ENCODE data around the gene FANCG. TPM values are rescaled to one million over a fixed set of nuclear protein-coding genes. Genes with fewer than 3 reads are reported as not detected.

FANCG gene
- total RNA-seq, 1 donor from 2014 or later, result 17.2 TPM

GRCh38 chr9:35078066-35078465 lies 1.7 kb downstream of the FANCG start:
- H3K4me1 ChIP-seq, result peaks cover 20% of the 10 kb centered on the region
- H3K36me3 ChIP-seq, result no peaks in the 10 kb centered on the region
- no peak for DNase-seq (ENCODE audit: extremely low spot score in 2 of 2)
- no peaks in the 10 kb centered on the region for H3K9me3 ChIP-seq
- no peak overlapping the region for H3K27ac ChIP-seq
- intact Hi-C loops (cut with DNase I), result no loop called here
- TF ChIP-seq CTCF (IDR thresholded peaks at IDR 0.05) (no peak), POLR2AphosphoS5 (IDR thresholded peaks at IDR 0.05; ENCODE audit: insufficient read depth in 1 of 2, low read depth in 1 of 2) (no peak)
- no peak overlapping the region for H3K4me3 ChIP-seq
- no peaks in the 10 kb centered on the region for H3K27me3 ChIP-seq

GRCh38 chr9:35076848-35077247 lies 2.9 kb downstream of the FANCG start:
- no peaks in the 10 kb centered on the region for H3K9me3 ChIP-seq
- no peak for DNase-seq (ENCODE audit: extremely low spot score in 2 of 2)
- no peak overlapping the region for H3K4me3 ChIP-seq
- H3K36me3 ChIP-seq, result no peaks in the 10 kb centered on the region
- TF ChIP-seq POLR2AphosphoS5 (IDR thresholded peaks at IDR 0.05; ENCODE audit: insufficient read depth in 1 of 2, low read depth in 1 of 2) (no peak), CTCF (IDR thresholded peaks at IDR 0.05) (no peak), POLR2A (IDR thresholded peaks at IDR 0.05) (no peak)
- intact Hi-C loops (cut with DNase I), result no loop called here
- H3K27me3 ChIP-seq, result no peaks in the 10 kb centered on the region
- H3K27ac ChIP-seq, result no peak overlapping the region
- peaks cover 24% of the 10 kb centered on the region for H3K4me1 ChIP-seq

GRCh38 chr9:35075358-35075757 lies 4.4 kb downstream of the FANCG start:
- no peak for TF ChIP-seq CTCF (IDR thresholded peaks at IDR 0.05)
- no peak for TF ChIP-seq POLR2A (IDR thresholded peaks at IDR 0.05)
- no peak for TF ChIP-seq POLR2AphosphoS5 (IDR thresholded peaks at IDR 0.05; ENCODE audit: insufficient read depth in 1 of 2, low read depth in 1 of 2)

GRCh38 chr9:35074791-35075190 lies 5.0 kb downstream of the FANCG start:
- no peak overlapping the region for H3K4me3 ChIP-seq
- DNase-seq (ENCODE audit: extremely low spot score in 2 of 2), result no peak
- intact Hi-C loops (cut with DNase I), result no loop called here
- no peaks in the 10 kb centered on the region for H3K27me3 ChIP-seq
- H3K27ac ChIP-seq, result no peak overlapping the region
- H3K36me3 ChIP-seq, result no peaks in the 10 kb centered on the region
- no peak for TF ChIP-seq POLR2AphosphoS5 (IDR thresholded peaks at IDR 0.05; ENCODE audit: insufficient read depth in 1 of 2, low read depth in 1 of 2)
- no peak for TF ChIP-seq CTCF (IDR thresholded peaks at IDR 0.05)
- no peak for TF ChIP-seq POLR2A (IDR thresholded peaks at IDR 0.05)
- H3K4me1 ChIP-seq, result peaks cover 41% of the 10 kb centered on the region
- H3K9me3 ChIP-seq, result no peaks in the 10 kb centered on the region

More at GRCh38 chr9:35075358-35075757, 4.4 kb downstream of the FANCG start:
- Histone ChIP-seq H3K9me3 (no peaks in the 10 kb centered on the region), H3K4me1 (peaks cover 35% of the 10 kb centered on the region), H3K36me3 (no peaks in the 10 kb centered on the region), H3K27ac (no peak overlapping the region), H3K27me3 (no peaks in the 10 kb centered on the region), H3K4me3 (no peak overlapping the region)
- intact Hi-C loops (cut with DNase I), result no loop called here
- DNase-seq (ENCODE audit: extremely low spot score in 2 of 2), result no peak

- H3K36me3 ChIP-seq, result no peaks in the 10 kb centered on the region
- no peaks in the 10 kb centered on the region for H3K27me3 ChIP-seq
- H3K27ac ChIP-seq, result no peak overlapping the region
- TF ChIP-seq POLR2A (IDR thresholded peaks at IDR 0.05), result no peak
- no peak for TF ChIP-seq POLR2AphosphoS5 (IDR thresholded peaks at IDR 0.05; ENCODE audit: insufficient read depth in 1 of 2, low read depth in 1 of 2)
- TF ChIP-seq CTCF (IDR thresholded peaks at IDR 0.05), result no peak
- intact Hi-C loops (cut with DNase I), result no loop called here
- peaks cover 44% of the 10 kb centered on the region for H3K4me1 ChIP-seq
- no peak overlapping the region for H3K4me3 ChIP-seq
- H3K9me3 ChIP-seq, result no peaks in the 10 kb centered on the region
- no peak for DNase-seq (ENCODE audit: extremely low spot score in 2 of 2)
Observed at GRCh38 chr9:35074141-35074540, 5.6 kb downstream of the FANCG start.

Data from vagina (tissue), 2 donors.